Raji (cell line): ENCODE data around the gene HSPB2.

ENCODE experiments used
- POLR2A ChIP-seq: IDR thresholded peaks from 2 replicates; pipeline ENCODE4 v1.6.1; 2011; ENCODE audit warnings: low read depth, low read length, control low read depth; ENCODE audit not compliant: insufficient read depth

The HSPB2 gene

GRCh38 chr11:111912535-111912934, at the start of gene HSPB2:
HSPB2 (plus strand) TSS chr11:111912734; CDS start chr11:111912830, 96 bp downstream.
- TF ChIP-seq POLR2A = no peak

GRCh38 chr11:111870113-111870512, 42.4 kb upstream of the HSPB2 start:
- no peak for TF ChIP-seq POLR2A

- TF ChIP-seq POLR2A = no peak
Observed at GRCh38 chr11:111870522-111870885, 42.0 kb upstream of the HSPB2 start.

- TF ChIP-seq POLR2A = peak; percentile 70
Observed at GRCh38 chr11:111870886-111871692, 41.4 kb upstream of the HSPB2 start, which contains the start of gene ALG9. ALG9 (minus strand) TSS chr11:111871581; CDS start chr11:111871482, 99 bp downstream.

GRCh38 chr11:111871693-111872161, 40.8 kb upstream of the HSPB2 start:
- TF ChIP-seq POLR2A = no peak

- TF ChIP-seq POLR2A = no peak
Observed at GRCh38 chr11:111878385-111878848, 34.1 kb upstream of the HSPB2 start.

- TF ChIP-seq POLR2A = peak; percentile 85
Observed at GRCh38 chr11:111878849-111879636, 33.5 kb upstream of the HSPB2 start, which contains the start of the genes CFAP68 and FDXACB1. CFAP68 (plus strand) TSS chr11:111879541; CDS start chr11:111879561, 20 bp downstream. FDXACB1 (minus strand) TSS chr11:111879165; CDS start chr11:111879132, 33 bp downstream.

GRCh38 chr11:111879637-111879960, 32.9 kb upstream of the HSPB2 start:
- no peak for TF ChIP-seq POLR2A

- no peak for TF ChIP-seq POLR2A
Observed at GRCh38 chr11:111882202-111882601, 30.3 kb upstream of the HSPB2 start.

GRCh38 chr11:111886032-111886431, 26.5 kb upstream of the HSPB2 start:
- TF ChIP-seq POLR2A = no peak

GRCh38 chr11:111886844-111887243, 25.7 kb upstream of the HSPB2 start:
- no peak for TF ChIP-seq POLR2A

- TF ChIP-seq POLR2A = no peak
Observed at GRCh38 chr11:111905411-111905810, 7.1 kb upstream of the HSPB2 start.

GRCh38 chr11:111906680-111907079, 5.9 kb upstream of the HSPB2 start:
- no peak for TF ChIP-seq POLR2A

GRCh38 chr11:111908639-111909305, 3.8 kb upstream of the HSPB2 start:
- no peak for TF ChIP-seq POLR2A

- no peak for TF ChIP-seq POLR2A
Observed at GRCh38 chr11:111909378-111909777, 3.2 kb upstream of the HSPB2 start.

- no peak for TF ChIP-seq POLR2A
Observed at GRCh38 chr11:111910676-111911562, 1.6 kb upstream of the HSPB2 start.
